SK-N-MC (cell line): ENCODE data around the gene LRP1B.

ENCODE experiments used
- EZH2 ChIP-seq: fragments of 200-600 bp; sonication (generic); IDR thresholded peaks from one replicate; pipeline ENCODE4 v1.6.1; 2017; ENCODE audit warnings: antibody characterized with exemption
- POLR2AphosphoS5 ChIP-seq: IDR thresholded peaks from 2 replicates; pipeline ENCODE4 v1.6.1; 2012; ENCODE audit warnings: mild to moderate bottlenecking, low read depth, low read length, borderline replicate concordance

- TF ChIP-seq POLR2AphosphoS5 = no peak
- TF ChIP-seq EZH2 = no peak
These were observed 1260.9 kb downstream of the LRP1B start for GRCh38 chr2:140869925-140870324.
